COLO829 (cell line): Measurements from ENCODE around the gene FLT1.

Experiments used
- DNase-seq: peaks from one replicate; pipeline ENCODE4 v3.0.0; 2012; ENCODE audit warnings: low spot score

FLT1 gene

DNA sequence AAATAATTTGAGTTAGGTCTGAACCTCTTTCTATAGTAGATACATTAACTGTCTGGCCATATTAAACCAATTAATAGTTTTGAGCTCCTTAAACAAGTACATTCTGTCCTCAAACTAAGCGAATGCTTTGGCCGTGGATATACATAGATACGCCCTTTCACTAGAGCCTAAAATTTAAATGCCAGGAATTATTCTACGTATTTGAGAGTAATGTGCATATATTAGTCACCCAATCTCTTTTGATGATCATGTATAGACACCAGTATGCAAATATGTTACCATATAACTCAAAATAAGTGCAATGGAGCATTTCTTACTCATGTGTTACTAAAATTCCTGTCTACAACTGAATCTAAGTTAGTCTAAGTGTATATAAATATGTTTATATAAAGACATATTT is 70.4 kb downstream of the FLT1 start:
- no peak for DNase-seq

DNA sequence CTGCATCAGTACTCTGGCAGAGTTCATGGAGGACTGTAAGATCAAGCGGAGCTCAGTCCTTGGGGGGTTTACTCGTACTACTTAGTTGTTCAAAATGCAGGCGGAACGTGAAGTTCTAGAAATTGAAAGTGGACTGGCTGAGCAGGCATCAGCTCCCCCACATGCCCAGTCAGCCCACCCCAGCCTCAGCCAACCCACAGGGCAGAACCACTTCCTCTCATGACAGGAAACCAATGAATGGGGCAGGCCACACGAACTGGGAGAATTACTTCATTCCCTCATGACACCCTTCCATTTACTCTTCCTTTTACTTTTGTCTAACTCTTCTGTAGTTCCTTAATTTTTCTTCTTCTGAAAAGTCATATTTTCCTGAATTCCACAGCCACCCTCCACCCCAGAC is 71.9 kb downstream of the FLT1 start:
- no peak for DNase-seq

DNA sequence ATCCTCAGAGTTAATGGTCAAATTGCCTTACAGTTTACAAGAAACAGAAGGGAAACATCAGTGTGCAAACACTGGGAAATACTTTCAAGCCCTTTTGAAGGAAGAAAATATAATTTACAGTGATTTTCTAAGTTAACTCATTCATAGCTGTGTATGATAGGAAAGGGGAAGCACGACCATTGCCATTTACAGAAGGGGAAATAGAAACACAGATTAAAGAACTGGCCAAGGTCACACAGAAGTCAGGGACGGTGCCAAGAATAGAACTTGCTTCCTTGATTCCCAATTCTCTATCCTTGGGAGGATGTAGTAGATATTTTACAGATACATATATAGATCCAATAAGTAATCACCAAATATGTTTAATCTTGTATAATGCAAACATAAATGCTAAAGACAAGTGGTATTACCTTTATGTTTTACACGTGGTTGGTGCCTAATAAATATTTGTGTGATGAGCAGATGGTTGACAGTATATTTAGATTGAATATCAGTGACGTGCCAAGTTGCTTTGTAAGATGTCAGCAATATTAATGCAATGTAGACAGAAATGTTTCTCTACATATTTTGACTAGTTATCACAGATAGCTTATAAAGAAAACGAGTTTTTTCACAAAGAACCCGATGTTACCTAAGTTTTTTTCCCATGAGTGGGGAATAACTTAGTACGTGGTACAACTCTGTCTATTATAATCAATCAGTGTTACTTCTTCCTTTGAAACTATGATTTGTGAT is 73.1 kb downstream of the FLT1 start:
- no peak for DNase-seq

DNA sequence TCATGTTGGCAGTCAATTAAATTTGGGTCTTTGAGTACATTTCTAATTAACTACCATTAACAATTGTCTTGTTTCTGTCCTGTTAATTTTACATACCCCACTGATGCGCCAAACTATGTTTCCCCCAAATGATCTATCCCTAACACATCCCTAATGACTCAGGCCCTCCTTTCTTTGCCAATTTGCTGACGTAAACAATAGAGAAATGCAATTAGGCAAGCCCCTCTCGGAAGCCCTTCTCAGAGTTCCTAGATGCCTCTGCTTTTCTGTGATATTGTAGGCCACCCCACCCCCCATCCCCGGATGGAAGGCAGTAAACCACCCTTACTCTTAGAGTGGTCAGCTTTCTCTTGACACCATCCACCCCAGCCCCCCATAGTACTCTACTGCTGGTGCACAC is 74.2 kb downstream of the FLT1 start:
- DNase-seq: no peak

DNA sequence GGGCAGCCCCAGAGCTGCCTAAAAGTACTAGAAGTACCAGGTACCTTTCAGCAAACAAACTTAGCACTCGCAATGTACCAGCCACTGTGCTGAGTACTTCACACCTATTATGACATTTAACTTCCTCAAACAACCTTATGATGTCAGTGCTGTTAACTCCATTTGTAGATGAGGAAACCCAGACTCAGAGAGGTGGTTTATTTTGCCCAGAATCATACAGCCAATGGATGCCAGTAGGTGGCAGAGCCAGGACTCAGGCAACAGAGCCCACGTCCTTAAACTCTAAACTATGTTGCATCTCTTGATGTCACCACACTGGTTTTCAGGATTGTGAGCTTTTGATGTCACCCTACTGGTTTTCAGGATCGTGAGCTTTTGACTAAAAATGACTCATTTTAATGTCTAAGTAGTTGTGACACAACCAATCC is 78.9 kb downstream of the FLT1 start:
- no peak for DNase-seq

DNA sequence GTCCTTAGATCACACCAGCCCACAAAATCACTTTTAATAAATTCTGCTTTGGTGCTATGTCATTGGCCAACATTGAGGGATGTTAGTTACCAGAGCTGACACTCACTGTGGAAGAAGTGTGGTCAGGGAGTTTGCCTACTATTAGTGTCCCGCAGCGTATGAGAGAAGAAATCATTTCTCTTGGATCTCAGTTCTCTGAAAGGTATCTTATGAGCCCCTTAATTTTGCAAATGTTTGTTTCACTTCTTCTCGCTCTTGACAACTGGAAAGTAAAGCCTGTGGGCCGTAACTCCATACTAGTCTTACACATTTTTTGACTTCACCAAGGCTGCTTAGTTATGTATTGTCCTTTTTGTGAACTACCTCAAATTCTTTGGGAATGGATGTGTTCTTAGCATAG is 80.9 kb downstream of the FLT1 start:
- no peak for DNase-seq

DNA sequence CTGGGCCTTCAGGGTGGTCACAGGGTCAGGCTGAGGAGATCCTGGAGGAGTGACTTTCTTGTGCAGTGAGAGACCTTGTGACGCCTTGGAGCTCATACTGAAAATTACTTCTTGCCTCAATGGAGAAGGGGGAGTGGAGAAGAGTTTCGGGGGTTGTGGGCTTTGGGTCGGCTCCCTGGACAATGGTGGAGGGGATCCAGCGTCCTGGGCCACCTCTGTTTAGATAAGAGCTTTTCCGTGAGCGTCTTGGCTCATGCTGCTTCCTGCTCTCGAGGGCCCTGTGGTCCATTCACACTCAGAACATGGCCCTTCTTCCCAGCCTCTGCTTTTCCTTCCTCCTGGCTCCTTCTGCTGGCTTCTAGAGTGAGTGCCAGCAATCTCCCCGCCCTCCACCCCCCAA is 81.9 kb downstream of the FLT1 start:
- no peak for DNase-seq

DNA sequence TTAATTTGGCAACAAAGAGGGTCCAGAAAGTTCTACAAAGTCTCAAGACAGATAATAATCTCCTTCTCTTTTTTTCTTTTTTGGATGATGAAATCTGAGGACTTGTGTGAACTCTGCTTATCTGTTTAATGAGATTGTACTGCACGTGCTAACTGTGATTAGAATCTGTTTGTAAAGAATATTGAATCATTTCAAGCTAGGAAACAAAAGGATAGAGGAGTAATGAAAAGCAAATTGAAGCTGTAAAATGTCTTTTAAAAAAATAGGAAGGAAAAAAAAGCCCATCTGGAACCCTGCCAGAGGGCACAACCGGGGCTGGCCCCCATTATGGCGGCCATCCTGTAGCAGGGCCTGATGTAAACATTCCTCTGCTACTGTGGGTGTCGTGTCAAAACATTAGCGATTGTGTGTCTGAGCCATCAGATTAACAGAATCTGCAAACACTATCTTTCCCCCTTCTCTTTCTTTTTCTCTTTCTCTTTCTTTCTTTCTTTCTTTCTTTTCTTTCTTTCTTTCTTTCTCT is 83.0 kb downstream of the FLT1 start:
- DNase-seq: no peak

DNA sequence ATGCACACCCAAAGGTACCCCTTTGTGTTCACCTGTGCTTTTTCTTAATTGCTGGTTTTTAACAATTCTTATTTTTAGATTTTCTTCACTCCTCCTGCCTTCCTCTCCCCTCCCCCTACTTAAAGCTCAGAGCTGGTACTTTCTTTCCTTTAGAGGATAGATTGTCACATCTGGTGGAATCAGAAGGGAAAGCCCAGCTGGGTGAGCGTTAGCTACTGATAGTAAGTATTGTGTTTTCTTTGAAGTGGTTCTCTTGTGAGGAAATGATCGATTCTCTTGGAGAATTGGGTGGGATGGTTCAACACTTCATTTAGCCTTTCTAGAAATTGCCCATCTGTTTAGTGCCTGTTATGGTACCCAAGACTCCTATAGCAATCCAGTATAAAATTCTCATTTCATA is 84.8 kb downstream of the FLT1 start:
- DNase-seq: no peak

DNA sequence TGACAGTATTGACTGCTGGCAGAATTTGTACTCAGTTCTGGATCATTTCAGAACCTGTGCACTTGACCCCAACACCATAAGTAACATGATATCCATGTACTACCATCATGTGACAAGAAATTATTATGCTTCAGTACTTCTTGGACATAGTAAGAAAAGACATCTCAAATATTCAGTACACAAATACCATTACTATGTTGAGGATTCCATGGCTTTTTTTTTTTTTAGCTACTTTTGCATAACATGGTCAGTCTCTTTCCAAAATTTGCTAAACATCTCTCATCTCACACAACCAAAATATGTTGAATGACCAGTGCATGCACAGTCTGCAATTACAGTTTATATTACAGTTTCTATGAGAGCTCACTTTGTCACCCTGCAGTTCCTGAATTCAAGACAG is 85.3 kb downstream of the FLT1 start:
- DNase-seq: no peak

DNA sequence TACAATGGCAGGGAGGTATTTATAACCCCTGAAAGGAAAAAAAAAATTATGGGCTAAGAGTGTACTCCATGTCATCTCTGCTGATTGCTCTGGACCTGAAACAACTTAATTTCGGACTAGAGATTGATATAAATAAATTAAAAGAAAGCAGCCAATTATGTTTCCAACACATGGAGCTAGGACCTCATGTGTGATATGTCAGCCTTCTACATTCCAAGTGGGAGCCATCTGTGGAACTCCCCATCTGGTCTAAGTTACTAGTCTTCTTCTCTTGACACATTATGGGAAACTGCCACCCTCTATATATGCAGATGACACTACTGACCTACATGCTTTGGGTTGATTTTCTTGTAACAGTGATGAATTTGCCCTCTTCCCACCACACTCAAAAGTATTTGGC is 86.1 kb downstream of the FLT1 start:
- DNase-seq: no peak

DNA sequence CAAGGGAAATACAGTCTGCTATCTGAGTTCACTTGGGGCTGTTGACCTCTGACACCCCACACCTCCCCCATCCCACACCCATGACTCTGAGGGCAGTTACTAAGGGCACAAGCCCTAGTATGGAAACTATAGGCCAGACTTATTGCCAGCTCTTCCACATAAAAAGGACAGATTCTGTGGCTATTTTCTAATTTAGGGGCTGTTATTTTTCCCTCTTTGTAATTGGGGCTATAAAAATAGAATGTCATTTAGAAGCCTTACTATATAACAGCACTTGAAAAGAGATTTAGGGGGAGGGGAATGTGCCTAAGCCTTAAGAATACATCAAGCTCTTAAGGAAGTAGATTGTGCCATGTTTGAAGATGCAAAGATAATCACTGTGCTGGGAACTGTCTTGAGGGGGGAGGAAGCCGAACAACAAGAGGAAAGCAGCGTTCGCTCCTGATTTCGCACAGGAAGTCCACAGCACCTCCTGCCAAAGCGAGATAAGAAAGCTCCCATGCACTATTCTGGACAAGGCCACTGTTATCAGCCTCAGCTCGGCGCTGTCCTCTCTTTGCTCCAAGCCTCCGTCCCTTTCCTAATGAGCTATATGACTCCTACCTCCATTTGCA is 86.6 kb downstream of the FLT1 start:
- DNase-seq: peak; percentile 8

DNA sequence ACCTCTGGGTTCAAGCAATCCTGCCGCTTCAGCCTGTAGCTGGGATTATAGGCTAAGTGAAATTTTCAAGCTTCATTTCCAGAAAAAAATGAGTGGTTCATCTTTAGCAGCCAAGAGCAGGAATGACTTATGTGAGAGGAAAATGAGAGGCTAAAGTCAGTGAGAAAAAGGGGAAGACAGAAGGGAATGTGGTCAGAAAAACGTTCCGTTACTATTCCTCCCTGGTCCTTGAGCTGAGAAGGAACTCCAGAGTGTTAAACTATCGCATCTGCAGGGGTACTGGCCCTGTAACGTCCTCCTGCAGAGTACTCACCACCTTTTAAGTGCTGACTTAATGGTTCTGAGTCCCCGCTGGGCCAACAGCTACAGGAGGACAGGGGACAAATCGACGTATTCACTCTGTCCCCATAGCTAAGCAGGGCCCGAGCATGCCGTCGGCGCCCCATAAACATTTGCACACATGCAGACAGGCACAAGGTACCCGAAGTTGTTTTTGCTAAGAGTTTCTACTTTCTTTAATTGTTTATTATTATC is 88.1 kb downstream of the FLT1 start:
- DNase-seq: no peak

DNA sequence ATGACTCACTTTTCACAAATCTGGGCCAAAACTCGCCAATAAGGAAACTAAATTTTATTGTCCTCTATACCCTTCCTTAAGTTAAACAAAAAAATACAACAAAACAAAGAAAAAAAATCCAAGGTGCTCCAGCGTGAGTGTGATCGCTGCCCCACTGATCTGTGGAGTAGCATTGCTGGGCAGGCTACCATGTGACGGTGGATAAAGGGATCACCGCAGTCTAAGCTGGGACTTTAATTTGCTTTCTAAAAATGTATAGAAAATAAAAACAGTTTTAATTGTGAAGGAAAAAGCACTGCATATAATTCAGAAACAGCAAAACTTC is 92.9 kb downstream of the FLT1 start:
- no peak for DNase-seq

DNA sequence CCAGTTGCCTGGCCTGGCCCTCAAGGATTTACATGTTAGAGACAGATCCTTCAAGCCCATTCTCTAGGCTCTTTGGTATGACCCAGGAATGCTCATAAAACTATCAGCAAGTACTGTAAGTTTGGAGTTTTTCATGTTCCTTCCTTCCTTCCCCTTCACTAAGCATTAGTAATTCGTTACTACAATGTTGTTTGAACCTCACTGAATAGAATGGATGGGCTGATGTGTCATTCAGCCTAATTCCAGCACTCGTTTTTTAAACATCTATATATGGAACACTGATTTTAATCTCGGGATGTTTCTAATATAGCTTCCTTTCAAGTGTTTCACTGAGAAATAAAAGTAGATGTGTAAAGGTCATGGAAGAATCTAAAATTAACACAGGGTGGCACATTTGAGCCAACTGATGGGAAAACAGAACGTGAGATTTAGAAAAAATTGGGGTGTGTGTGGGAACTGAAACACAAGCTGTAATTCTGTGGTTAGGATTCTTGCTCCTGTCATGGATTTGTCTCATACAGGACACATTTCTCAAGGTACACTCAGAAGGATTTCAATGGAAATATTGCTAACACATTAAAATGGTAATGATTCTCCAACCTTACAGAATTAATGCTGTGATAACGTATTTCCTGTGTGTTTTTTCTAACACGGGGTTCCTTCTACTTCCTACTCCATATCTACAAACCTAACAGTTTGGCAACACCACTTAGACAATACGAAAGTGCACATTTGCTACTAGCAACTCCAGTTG is 93.4 kb downstream of the FLT1 start:
- no peak for DNase-seq

DNA sequence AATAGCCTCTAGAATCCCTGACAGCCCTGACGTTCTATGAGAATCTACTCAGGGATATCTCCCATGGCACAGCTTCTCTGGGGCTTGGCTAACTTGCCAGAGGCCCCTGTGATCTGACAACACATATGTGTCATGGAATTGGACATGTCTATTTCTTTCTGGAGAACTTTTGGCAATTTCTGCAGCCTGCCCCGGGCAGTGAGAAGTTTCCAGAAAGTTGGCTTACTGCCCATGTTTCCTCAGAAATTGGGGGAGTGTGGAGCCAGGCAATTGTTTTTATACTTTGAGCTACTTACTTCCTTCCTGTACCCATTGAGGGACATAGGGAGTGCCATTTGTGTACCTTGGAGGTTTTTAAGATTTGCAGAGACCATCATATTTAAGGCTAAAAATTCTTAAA is 98.9 kb downstream of the FLT1 start:
- DNase-seq: no peak

DNA sequence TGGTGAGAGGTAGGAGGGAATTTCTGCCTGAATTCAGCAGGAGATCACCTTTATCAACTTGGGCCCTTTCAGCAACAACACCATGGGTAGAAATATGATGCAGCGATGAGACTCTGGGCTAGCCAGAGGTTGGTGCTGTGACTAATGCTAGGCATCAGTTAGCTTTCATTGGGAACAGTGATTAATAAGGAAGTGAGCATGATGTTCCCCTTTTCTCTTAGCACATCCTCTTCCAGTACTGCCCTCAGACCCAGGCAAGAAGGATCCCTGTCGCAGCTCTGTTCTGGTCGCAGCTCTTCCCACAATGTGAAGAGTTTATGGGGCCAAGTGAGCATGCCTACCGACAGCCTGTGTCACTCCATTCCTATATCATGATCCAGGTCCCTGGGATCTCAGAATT is 100.5 kb downstream of the FLT1 start:
- no peak for DNase-seq

DNA sequence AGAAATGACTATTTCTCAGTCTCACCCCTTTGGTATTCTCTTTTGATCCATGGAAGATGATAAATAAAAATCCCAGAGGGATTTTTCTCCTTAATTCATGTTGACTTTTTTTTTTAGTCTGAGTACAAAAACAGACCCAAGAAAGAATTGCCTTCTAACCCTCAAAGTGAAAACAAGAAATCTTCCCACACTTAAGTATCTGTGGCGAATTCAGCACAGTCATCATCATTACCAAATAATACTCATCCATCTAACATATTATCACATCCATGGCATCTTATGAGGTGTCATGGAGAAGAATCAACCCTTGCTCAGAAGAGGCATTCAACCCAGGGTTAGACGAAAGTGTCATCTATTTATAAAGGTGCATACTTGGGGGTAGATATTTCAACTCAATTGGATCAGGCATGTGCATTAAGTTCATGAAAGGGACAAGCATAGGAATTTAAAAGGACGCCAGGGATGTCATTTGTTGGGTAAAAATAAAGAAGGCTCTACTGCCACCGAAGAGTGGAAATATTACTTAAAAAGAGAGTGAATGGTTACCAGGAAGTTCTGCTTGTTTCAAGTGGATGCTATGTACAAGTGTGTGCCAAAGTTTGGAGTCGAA is 101.9 kb downstream of the FLT1 start:
- no peak for DNase-seq

DNA sequence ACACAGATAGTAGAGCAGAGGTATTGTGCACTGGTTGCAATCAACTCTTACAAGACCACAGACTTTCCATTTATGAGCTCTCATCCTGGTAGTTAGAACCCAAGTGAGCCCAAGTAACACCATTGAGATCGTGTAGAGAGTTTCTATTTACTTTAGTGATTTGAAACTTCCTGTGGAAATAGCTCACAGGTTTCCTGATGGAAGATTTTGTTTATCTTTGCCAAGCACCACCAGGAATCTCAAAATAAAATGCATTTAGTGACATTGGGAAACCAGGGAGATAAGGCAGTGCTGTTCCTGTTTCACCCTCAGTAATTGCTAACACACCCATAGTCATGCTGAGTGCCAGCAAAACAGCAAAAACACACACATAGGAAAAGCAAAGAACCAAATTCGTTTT is 102.5 kb downstream of the FLT1 start:
- no peak for DNase-seq

DNA sequence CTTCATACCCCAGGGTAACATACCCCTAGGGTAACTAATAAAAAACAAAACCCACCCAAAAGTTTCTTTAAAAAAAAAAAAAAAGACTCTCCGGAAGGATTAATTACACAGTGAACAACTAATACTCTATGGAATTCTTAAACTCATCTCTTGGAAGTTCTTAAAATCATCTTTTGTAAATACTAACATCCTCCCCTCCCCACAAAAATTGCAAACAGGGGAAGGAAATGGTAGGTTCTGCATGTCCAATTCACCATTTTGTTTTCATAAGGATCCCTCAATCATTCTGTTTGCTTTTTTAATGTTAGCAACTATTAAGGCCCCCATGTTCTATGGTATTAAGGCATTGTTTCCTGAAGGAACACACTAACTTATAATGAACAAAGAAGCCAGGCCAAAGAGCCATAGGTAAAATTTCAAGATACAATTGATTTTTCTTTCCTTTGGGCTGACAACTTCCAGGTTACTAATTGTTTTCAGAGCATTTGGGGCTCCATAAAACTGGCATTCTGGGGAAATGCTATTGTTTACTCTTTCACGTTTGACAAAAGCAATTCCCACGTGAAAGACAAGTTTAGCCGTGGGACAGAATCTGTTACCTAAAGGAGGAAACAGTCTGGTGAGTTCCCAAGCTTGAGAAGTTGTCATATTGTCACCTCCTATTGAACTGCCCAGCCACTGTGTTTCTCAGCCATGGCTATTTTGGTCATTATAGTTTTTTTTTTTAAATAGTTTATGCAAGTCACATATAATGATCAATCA is 107.0 kb downstream of the FLT1 start:
- no peak for DNase-seq

DNA sequence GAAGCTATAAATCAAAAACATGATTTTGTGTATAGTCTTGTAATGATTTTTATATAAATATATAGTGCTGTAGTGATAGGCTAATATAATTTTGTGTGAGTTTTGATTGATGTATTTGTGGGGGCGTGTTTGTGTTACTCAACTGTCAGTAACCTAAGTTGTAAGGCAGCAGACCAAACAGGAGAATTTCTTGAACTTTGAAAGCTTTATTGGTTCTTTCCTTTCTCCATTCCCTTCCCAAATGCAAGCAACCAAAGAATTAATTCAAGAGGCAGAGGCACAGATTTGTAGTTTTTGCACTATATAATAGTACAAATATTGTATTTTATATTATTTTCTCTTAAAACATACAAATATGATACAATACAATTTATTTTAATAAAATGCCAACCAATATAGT is 109.6 kb downstream of the FLT1 start:
- DNase-seq: no peak

DNA sequence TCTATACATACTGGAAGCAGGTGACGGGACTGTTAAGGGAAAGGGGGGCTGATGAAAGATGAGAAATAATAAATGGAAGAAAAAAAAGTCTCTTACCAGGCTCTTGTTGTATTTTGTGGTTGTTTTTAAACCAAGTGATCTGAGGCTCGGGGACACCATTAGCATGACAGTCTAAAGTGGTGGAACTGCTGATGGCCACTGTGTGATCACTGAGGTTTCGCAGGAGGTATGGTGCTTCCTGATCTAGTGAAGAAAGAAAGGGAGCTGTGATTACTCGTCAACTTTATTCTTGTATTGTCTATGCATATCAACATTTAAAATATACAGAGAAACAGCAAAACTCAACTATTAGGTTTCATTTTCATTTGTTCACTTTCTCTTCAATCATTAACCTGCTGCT is 110.1 kb downstream of the FLT1 start:
- DNase-seq: no peak
